ENCODE measurements around the gene MMP14. TPM values are rescaled to one million over a fixed set of nuclear protein-coding genes. Genes with fewer than 3 reads are reported as not detected.
"Not testable (repeated sequence)": the region's sequence is repeated elsewhere in the genome, so short reads cannot be mapped to it uniquely, and the experiment has no call there.

The MMP14 gene
- 8.3 TPM for total RNA-seq

DNA sequence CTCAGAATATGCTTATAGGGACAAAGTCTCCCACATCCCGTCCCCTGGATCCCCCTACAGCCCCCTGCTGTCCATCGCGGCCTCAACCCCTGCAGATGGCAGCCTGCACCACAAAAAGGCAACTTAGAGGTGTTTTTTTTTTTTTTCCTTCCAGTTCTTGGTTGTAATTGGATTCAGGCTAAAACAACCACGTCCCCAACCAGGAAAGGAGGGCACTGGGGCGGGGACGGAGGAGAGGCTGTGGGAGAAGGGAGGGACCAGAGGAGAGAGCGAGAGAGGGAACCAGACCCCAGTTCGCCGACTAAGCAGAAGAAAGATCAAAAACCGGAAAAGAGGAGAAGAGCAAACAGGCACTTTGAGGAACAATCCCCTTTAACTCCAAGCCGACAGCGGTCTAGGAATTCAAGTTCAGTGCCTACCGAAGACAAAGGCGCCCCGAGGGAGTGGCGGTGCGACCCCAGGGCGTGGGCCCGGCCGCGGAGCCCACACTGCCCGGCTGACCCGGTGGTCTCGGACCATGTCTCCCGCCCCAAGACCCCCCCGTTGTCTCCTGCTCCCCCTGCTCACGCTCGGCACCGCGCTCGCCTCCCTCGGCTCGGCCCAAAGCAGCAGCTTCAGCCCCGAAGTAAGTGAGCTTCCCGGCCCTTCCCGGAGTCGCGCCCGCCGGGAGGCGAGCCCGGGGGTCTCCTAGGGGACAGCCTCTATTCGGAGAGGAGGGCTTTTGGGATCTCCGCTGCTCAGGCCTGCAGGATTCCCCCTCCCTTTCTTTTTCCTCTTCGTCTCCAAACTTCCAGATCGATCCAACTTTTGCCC lies at the start of gene MMP14:
Gene MMP14 (plus strand): TSS at position 285 of the 813 bp plus-strand sequence. CDS start 233 bp downstream, at position 518.
- no peak for DNase-seq

DNA sequence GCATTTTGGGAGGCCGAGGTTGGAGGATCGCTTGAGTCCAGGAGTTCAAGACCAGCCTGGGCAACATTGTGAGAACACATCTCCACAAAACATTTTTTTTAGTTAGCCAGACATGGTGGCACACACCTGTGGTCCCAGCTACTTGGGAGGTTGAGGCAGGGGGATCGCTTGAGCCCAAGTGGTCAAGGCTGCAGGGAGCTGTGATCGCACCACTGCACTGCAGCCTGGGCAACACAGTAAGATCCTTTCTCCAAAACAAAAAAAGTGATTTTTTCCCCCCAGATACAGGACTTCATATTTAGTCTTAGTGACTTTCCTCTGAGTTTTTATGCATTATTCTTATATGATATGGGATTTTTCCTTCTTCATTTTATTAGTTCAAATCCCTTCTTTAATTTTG lies 49.7 kb upstream of the MMP14 start:
- no peak for DNase-seq

DNA sequence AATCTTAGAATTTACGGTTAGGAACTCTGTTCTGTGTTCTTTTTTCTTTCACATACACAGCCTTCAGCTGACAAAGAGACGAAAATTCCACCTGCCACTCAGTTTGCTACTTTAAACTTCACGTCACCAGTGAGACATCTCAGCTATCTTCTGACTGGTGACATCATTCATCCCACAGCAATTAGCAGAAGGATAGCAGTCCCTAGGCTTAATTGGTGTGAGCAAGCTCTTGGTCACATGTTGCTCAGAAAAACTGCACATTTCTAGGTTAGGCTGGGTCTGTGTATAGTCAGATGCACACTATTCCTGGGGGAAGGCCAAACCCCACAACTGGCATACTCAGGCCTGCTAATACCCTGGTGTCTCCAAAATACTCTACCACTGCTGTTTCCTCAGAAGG lies 45.1 kb upstream of the MMP14 start:
- DNase-seq, result no peak

DNA sequence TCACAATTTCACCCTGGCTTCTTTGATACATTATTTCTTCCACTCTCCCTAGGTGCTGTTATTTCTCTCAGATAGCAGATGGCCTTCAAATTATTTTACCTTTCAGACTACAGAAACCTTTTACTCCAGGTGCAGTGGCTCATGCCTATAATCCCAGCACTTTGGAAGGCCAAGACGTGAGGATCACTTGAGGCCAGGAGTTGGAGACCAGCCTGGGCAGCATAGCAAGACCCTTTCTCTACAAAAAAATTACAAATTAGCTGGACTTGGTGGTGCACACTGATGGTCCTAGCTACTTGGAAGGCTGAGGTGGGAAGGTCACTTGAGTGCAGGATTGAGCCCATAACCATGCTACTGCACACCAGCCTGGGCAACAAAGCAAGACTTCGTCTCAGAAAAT lies 44.2 kb upstream of the MMP14 start:
- DNase-seq, result no peak

DNA sequence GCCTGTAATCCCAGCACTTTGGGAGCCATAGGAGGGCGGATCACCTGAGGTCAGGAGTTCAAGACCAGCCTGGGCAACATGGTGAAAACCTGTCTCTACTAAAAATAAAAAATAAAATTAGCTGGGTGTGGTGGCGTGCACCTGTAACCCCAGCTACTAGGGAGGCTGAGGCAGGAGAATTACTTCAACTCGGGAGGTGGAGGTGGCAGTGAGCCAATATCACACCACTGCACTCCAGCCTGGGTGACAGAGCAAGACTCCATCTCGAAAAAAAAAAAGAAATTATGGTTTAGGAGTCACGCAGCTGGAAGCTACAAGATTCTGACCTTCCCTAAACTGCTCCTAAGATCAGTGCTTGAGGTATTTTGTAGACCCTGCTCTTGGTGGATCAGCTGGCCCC lies 42.8 kb upstream of the MMP14 start:
- not testable (repeated sequence) for DNase-seq

DNA sequence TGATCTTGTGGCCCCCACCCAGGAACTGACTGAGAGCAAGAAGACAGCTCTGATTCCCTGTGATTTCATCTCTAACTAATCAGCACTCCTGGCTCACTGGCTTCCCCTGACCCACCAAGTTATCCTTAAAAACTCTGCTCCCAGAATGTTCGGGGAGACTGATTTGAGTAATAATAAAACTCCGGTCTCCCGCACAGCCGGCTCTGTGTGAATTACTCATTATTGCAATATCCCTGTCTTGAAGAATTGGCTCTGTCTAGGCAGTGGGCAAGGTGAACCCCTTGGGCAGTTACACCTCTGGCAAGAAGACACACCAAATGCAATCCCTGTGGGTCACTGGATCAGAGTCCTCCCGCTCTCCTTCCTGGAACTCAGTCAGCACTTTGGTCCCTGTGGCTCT lies 42.4 kb upstream of the MMP14 start:
- DNase-seq, result no peak

DNA sequence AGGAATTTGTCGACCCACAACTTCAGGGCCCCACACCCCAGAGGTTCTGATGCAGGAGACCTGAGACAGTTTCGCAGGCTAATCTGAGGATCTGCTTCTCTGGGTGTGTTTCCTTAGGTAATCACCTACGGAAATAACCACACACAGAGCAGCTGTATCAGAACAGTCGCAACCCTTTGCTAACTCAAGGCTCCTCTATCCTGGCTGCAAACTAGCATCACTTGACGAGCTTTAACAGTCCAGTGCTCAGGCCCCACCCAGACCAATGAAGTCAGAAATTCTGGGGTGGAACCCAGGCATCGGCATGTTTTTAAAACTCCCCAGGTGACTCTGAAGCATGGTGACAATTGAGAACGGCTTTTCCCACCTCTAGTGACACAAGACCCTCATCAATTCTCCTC lies 41.8 kb upstream of the MMP14 start:
- no peak for DNase-seq

DNA sequence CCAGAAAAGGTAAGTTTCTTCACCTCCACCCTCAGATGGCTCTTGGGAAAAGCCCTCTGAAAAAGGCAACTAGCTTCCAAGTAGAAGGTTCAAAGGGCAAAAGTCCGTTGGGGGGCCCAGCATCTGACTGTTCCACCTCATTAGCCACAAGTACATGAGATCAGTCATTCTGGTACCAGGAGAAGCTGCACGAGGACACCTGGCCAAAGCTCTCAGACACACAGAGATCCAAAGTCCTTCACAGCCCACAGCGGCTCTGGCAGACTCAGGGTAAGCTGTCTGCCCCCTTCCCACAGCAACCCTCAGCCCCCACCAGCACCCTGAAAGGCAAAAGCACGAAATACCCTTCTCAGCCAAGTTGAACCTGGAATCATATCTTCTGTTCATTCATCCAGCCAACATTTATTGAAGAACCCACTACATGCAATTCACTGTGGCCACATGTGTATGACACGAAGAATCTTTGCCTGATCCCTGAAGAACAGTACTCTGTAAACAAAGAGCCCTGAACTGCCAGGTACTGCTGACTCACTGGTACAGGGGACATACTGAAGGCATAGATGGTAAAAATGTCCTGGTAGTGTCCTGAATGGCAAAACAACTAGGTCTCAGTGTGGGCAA lies 40.2 kb upstream of the MMP14 start:
- DNase-seq, result no peak

DNA sequence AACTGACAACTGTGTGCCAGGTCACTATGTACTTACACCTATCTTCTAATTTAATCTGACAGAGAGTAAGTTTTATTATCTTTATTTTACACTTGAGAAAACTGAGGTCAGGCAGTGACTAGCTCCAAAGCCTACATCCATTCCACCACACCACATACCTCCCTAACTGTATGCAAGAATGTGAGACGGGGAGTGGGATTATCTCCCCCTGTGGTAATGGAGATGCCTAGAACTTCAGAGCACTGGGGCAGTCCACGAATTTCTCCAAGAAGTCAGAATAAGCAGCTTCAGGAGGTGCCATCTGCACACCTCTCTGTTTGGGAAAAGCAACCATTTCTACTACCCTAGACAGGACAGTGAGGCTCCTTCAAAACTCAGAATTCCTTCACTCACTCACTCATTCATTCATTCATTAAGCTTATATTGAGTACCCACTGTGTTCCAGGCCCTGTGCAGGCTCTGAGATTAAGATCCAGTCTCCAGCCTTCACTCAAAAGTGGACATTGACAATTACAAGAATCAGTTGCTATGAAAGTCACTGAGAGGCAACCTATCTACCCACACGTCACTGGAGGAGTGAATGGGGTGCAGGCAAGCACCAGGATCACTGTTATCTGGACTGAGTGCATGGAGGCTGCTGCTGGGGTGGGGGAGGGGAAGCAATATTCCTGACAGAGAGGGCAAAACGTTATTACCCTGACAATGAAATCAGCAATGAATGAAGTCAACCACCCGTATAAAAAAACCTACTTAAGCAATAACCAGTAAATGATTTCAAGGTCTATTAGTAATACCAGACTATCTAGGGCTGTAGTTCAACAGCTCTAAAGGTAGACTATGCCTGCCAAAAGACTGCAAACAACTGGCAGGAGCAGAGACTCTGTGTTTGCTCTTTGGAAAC lies 39.1 kb upstream of the MMP14 start:
- DNase-seq, result no peak

DNA sequence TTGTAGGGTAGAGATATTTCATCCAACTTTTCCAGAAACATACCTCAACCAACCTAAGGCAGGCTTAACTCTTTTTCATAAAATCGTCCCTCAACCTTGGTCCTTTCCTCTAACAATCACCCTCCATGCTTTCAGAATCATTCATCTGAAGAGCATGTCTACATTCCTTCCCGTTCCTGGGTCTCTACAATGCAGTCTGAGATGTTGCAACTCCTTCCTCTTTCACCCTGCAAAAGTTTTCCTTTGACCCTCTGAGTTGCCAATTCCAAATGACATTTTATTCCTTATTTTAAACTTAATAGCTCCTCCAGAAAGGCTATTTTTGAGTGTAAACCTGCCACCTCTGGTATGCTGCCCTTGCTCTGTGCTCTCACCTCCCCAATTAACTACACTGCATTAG lies 37.9 kb upstream of the MMP14 start:
- DNase-seq, result no peak

DNA sequence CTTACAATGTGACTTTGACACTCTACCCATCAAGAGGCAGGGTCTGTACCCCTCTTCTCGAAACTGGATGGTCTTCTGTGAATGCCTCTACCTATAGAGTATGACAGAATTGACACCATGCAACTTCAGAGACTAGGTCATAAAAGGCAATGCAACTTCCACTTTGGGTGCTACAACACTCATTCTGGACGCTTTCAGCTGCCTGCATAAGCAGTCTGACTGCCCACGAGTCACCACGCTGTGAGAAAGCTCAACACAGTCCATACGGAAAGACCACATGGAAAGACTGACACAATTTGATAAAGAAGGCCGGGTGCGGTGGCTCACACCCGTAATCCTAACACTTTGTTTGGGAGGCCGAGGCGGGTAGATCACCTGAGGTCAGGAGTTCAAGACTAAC lies 36.0 kb upstream of the MMP14 start:
- DNase-seq, result no peak

DNA sequence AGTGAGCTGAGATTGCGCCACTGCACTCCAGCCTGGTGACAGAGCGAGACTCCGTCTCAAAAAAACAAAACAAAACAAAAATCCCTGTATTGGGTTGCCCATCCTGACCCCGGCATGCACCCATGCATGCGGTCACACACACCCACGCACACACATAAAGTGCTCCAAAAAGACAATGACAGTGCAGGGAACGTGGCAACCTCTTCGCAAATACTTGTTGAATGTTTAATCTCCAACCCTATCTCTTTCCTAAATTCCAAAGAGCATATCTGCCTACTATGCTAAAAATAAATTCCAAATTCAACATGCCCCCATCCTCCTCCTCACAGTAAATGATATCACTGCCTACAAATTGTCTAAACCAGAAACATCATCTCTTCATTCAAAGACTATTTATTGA lies 34.7 kb upstream of the MMP14 start:
- no peak for DNase-seq

DNA sequence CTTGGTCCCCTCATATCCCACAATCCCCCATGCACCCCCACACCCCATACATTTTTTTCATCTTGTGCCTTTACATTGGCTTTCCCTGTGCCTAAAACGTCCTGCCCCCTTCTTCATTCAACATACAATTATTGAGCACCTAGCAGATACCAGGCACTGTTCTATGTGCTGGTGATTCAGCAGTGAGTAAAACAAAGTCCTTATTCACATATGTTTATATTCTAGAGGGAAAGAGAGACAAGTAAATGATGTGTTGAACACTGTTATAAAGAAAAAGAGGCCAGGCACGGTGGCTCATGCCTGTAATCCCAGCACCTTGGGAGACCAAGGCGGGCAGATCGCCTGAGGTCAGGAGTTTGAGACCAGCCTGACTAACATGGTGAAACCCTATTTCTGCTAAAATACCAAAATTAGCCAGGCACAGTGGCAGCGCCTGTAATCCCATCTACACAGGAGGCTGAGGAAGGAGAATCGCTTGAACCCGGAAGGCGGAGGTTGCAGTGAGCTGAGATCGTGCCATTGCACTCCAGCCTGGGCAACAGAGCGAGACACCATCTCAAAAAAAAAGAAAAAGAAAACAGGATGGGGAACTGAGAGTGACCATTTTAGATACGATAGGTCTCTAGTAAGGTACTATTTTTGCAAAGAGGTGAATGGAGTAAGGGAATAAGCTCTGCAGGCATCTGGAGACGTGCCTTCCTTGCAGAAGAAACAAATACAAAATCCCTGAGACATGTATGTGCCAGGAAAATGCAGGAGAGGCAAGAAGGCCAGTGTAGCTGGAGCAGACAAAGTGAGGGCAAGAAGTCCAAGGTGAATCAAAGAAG lies 33.3 kb upstream of the MMP14 start:
- no peak for DNase-seq

DNA sequence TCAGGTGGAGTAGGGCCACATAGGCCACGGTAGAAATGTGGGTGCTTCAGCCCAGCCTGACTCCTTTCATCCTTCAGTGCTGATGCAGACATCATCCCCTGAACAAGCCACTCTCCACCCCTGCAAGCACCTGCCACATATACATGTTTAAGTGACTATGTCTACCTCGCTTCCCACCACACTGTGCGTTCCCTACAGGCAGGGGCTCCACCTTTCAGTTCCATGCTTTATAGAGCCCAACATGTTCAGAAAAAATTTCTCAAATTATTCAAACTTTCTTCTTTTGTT lies 32.8 kb upstream of the MMP14 start:
- no peak for DNase-seq

DNA sequence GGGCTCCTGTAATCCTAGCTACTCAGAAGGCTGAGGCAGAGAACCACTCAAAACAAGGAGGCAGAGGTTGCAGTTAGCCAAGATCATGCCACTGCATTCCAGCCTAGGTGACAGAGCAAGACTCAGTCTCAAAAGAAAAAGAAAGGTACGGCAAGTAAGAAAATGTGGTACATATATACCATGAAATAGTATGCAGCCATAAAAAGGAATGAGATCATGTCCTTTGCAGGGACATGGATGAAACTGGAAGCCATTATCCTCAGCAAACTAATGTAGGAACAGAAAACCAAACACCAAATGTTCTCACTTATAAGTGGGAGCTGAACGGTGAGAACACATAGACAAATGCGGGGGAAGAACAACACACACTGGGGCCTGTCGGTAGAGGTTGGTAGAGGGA lies 31.1 kb upstream of the MMP14 start:
- DNase-seq, result not testable (repeated sequence)

DNA sequence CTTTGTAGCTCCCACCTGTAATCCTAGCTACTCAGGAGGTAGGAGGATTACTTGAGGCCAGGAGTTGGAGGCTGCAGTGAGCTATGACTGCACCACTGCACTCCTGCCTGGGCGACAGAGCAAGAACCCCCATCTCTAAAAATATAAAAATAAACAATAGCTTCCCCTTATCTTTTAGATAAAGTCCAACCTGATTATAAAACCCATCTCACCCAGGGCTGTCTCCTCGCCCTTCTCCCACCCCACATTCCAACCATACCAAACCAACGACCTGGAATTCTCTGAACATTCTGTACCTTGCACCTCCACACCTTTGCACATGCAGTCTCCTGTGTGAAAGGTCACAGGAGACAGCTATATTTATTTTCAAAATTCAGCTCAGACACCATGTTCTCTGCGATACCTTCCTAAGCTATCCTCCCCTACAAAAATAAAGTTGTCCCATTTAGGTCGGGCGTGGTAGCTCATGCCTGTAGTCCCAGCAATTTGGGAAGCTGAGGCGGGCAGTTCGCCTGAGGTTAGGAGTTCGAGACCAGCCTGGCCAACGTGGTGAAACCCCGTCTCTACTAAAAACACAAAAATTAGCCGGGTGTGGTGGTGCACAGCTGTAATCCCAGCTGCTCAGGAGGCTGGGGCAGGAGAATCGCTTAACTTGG lies 28.8 kb upstream of the MMP14 start:
- no peak for DNase-seq

DNA sequence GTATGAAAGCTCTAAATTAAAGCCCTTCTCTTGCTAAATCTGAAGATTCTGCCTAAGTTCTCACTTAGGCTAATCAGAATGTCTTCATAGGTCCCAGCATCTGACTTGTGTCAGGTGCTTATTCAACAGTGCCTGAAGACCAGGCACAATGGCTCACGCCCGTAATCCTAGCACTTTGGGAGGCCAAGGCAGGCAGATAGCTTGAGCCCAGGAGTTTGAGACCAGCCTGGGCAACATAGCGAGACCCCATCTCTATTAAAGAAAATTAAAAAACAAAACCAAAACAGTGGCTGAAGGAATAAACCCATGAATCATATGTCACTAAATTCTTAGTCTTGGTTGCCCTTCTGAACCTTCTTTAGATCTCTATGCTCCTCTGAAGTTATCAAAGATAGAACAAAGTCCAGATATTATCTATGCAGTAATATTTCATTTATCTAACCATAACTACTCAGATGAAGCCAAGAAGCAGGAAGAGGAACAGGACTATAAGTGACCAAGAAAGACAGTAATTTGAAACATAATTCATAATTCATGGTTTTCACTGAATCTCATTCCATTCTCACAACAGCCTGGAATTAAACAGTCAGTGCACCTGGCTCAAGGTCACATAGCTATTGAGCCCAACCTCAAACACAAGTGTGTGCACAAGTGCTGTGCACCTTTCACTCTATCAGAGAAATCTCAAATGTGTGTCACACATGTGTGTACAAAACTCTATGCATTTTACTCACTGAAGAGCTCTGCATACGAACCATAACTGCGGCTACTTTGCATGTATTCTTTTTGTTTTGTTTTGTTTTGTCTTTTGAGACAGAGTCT lies 27.8 kb upstream of the MMP14 start:
- DNase-seq, result no peak

DNA sequence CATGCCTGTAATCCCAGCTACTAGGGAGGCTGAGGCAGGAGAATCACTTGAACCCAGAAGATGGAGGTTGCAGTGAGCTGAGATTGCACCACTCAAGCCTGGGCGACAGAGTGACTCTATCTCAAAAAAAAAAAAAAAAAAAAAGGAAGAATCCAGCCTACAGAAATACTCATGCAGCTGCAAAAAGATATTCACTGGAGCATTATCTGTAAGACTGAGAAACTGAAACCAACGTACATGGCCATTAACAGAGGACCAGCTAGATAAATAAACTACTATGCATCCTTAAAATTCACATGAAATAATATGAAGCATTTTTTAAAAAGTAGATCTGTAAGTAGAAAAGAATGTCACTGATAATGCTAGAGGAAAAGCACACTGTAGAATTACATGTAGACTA lies 24.7 kb upstream of the MMP14 start:
- DNase-seq, result no peak

DNA sequence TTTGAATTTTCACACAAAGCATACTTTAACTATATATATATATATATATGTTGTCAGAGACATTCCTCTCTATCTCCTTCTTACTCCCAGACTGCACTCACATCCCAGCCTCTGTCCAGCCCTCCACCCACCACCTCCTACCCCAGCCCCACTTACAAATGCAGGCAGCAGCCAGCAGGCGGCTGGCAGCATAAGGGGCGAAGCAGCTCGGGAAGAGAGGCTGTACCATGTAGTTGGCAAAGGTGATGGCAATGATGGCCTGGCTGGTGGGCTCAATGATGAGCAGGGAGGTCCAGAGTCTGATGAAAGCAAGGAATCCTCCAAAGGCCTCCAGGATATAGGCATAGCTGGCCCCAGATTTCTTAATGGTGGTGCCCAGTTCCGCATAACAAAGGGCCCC lies 23.6 kb upstream of the MMP14 start:
- DNase-seq, result no peak

DNA sequence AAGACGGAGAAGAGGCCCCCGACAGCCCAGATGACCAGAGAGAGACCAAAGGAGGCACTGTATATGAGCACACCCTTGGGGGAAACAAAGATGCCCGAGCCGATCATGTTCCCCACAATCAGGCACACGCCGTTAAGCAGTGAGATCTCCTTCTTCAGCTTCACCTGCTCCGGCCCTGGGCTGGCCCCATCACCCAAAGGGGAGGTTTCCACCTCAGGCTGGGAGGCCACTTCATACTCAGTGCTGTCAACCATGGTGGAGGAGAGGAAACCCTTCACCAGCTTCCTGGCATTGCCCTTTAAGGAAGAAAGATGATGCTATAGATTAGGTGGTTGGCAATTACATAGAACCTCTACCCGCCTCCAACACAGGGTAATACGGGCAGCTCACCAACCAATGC lies 23.2 kb upstream of the MMP14 start:
- no peak for DNase-seq

DNA sequence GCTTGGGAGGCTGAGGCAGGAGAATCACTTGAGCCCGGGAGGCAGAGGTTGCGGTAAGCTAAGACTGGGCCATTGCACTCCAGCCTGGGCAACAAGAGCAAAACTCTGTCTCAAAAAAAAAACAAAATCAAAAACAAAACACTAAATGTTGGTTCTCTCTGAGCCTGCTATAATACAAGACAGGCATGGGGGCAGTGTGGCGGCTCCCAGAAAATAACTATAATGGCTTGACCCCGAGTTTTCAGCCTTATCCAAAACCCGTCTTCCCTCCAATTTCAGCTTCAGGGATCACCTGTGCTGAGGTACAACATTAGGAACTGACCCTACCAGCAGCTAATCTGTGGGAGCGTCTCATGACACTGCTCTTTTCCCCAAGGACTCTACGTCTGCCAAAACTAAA lies 22.0 kb upstream of the MMP14 start:
- DNase-seq, result no peak

Measured in occipital lobe (tissue), 2 donors.